Activated naive CD8-positive, alpha-beta T cell (primary cell): ENCODE data around the gene NECAP2.

Experiments
- H3K27ac Mint-ChIP-seq: one replicate; pipeline ENCODE4 v1.8.0; 2021; ENCODE audit warnings: mixed read lengths
- H3K27me3 Mint-ChIP-seq: one replicate; pipeline ENCODE4 v1.8.0; 2021; ENCODE audit warnings: mixed read lengths
- H3K36me3 Mint-ChIP-seq: one replicate; pipeline ENCODE4 v1.8.0; 2021; ENCODE audit warnings: mixed read lengths
- H3K4me1 Mint-ChIP-seq: one replicate; pipeline ENCODE4 v1.8.0; 2021; ENCODE audit warnings: low read depth, mixed read lengths
- H3K4me3 Mint-ChIP-seq: one replicate; pipeline ENCODE4 v1.8.0; 2021; ENCODE audit warnings: mild to moderate bottlenecking, mixed read lengths
- H3K9me3 Mint-ChIP-seq: one replicate; pipeline ENCODE4 v1.8.0; 2021; ENCODE audit warnings: low read depth, mixed read lengths

NECAP2 gene, protein sequence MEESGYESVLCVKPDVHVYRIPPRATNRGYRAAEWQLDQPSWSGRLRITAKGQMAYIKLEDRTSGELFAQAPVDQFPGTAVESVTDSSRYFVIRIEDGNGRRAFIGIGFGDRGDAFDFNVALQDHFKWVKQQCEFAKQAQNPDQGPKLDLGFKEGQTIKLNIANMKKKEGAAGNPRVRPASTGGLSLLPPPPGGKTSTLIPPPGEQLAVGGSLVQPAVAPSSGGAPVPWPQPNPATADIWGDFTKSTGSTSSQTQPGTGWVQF

DNA sequence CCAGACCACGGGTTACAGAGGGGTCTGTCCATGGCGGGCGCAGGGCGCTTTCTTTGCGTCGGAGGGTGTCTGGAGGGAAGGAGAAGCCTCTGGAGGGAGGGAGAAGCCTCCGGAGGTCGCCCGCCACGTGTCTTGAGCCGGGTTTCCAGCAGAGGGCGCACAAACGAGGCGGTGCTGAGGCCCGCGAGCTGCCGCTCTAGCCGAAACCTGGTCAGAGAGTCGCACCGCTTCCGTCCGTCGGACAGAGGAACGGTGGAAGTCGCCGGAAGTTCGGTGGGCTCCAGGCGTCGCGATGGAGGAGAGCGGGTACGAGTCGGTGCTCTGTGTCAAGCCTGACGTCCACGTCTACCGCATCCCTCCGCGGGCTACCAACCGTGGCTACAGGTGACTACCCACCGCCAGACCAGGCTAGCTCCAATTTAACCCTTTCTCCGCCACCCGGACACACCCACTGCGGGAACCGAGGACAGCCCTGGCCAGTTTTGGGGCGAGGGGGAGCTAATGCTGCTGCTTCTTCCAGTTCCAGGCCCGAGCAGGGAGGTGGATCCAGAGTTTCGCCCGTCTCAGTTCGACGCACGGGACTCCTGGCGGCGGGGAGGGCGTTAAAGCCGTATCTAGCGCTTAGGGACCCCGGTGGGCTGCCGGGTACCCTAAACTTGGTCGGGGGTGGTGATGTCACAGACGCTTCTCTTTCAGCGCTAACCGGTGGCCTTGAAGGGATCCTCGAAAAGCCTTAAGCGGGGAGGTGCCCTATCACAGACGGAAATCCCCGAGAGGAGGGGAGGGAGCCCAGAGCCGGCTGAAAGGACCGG, at the start of gene NECAP2:
Gene NECAP2, plus strand, starts transcription at position 255 of the 812 bp plus-strand sequence. Its CDS starts 38 bp downstream, at position 293.
- peaks cover 37% of the 10 kb centered on the region for H3K4me1 Mint-ChIP-seq
- H3K27me3 Mint-ChIP-seq: no peaks in the 10 kb centered on the region
- H3K27ac Mint-ChIP-seq: peak within 1 kb of the TSS; percentile 89
- no peaks in the 10 kb centered on the region for H3K9me3 Mint-ChIP-seq
- peak within 1 kb of the TSS; percentile 94 for H3K4me3 Mint-ChIP-seq
- peaks cover 2% of the 10 kb centered on the region for H3K36me3 Mint-ChIP-seq

- Mint-ChIP-seq H3K4me1 (peaks cover 57% of the 10 kb centered on the region), H3K4me3 (no peak overlapping the region), H3K36me3 (peaks cover 2% of the 10 kb centered on the region), H3K27ac (peak overlapping the region; percentile 90), H3K27me3 (no peaks in the 10 kb centered on the region), H3K9me3 (no peaks in the 10 kb centered on the region)
These were observed 49.1 kb upstream of the NECAP2 start for GRCh38 chr1:16391411-16391810.

DNA sequence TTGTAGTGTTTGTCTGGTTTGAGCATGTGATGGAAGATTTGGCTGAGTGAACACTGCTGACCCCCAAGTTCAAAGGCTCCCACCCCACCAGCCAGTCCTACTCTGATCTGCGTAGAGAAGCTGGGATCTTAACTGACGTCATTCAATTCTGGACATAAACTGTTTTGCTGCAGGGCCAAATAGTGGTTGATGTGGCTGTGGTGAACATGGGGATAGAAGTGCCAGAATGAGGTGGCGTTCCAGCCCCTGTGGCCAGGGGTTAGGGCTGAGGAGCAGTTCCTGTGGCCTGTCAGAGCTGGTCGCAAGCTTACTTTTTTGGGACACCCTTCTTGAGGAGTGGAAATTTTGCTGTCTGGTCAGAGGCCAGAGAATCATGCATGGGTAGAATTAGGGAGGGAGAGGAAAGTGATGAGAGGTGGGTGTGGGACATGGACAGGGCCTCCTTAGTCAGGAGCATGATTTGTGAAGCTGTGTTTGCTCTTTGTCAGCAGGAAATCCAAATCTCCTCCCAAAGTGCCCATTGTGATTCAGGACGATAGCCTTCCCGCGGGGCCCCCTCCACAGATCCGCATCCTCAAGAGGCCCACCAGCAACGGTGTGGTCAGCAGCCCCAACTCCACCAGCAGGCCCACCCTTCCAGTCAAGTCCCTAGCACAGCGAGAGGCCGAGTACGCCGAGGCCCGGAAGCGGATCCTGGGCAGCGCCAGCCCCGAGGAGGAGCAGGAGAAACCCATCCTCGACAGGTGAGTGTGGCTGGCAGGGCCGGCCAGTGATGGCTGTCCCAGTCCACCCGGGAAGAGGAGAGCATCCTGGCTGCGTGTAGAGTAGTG, 47.6 kb upstream of the NECAP2 start:
- Mint-ChIP-seq H3K4me1 (peaks cover 46% of the 10 kb centered on the region), H3K27ac (peak overlapping the region; percentile 90), H3K36me3 (peaks cover 2% of the 10 kb centered on the region), H3K9me3 (no peaks in the 10 kb centered on the region), H3K27me3 (no peaks in the 10 kb centered on the region), H3K4me3 (no peak overlapping the region)

GRCh38 chr1:16393570-16394521, 46.7 kb upstream of the NECAP2 start:
- H3K4me3 Mint-ChIP-seq: no peak overlapping the region
- peak overlapping the region; percentile 22 for H3K27ac Mint-ChIP-seq
- H3K27me3 Mint-ChIP-seq: no peaks in the 10 kb centered on the region
- H3K36me3 Mint-ChIP-seq: peaks cover 2% of the 10 kb centered on the region
- H3K9me3 Mint-ChIP-seq: no peaks in the 10 kb centered on the region
- peaks cover 40% of the 10 kb centered on the region for H3K4me1 Mint-ChIP-seq

GRCh38 chr1:16394977-16395376, 45.5 kb upstream of the NECAP2 start:
- H3K9me3 Mint-ChIP-seq: no peaks in the 10 kb centered on the region
- H3K36me3 Mint-ChIP-seq: peaks cover 2% of the 10 kb centered on the region
- no peak overlapping the region for H3K4me3 Mint-ChIP-seq
- no peaks in the 10 kb centered on the region for H3K27me3 Mint-ChIP-seq
- peaks cover 34% of the 10 kb centered on the region for H3K4me1 Mint-ChIP-seq
- no peak overlapping the region for H3K27ac Mint-ChIP-seq

DNA sequence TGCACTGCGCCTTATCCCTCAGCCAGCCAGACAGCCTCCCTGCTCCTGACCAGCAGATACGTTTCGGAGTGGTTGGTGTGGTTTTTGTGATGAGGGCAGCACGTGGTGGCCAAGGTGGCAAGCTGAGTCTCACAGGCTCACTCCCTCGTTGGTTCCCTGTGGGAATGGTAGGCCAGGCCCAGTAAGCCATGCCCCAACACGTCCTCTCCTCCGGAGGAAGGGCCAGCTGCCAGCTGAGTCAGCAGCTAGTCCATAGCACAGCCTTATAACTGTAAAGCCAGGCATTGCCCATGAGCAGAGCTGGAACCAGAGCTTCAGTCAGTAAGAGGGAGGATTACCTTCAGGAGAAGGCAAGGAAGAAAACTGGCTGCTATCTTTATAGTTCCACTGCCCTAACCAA, 43.9 kb upstream of the NECAP2 start:
- H3K9me3 Mint-ChIP-seq: no peaks in the 10 kb centered on the region
- H3K36me3 Mint-ChIP-seq: no peaks in the 10 kb centered on the region
- H3K4me1 Mint-ChIP-seq: peaks cover 18% of the 10 kb centered on the region
- no peak overlapping the region for H3K4me3 Mint-ChIP-seq
- H3K27me3 Mint-ChIP-seq: no peaks in the 10 kb centered on the region
- peak overlapping the region; percentile 41 for H3K27ac Mint-ChIP-seq

DNA sequence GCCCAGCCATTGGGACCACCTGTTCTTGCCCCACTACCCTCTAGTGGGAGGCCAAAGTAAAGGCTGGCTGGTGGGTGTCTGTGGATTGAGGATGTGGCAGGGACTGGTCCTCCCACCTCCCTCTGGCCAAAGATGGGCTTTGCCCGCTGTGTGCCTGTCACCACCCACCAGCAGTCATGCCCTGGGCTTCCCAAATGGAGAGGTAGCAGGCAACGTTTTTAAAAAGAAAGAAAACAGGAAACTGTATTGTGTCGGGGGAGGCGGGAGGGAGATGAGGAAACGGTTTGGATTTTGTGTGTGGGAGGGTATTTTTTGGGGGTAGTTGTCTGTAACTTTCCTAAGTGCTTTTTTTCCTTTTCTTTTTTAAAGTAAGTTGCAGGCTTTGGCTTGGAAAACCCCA, 43.4 kb upstream of the NECAP2 start:
- H3K36me3 Mint-ChIP-seq: no peaks in the 10 kb centered on the region
- H3K27ac Mint-ChIP-seq: peak overlapping the region; percentile 66
- H3K4me3 Mint-ChIP-seq: no peak overlapping the region

DNA sequence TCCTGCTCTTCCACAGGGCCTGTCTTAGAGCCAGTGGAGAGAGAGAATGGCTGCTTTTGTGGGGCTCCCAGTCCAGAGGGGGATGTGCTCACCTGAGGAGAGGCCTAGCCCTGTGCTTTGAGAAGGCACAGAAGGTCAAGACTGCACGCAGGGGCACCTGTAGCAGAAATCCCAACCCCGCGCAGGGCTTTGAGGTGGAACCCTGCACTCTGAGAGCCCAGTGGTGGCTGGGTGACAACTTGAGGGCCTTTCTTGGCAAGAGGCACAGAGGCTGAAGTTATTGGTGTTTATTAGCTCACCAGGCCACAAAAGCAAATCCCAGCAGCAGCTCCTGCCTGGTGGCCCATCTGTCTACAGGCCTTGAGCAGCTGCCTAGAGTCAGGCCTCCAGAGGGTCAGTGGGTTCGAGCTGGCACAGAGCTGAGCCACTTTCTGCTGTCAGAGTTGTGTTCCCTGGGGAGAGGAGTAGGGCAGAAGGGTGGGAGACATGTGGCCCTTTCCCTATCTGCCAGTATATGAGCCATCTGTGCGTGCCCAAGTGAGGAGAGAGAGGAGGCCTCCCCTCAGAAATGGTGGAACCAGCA, 42.1 kb upstream of the NECAP2 start:
- Mint-ChIP-seq H3K4me1 (peaks cover 5% of the 10 kb centered on the region), H3K36me3 (no peaks in the 10 kb centered on the region), H3K27ac (peak overlapping the region; percentile 34), H3K4me3 (no peak overlapping the region), H3K9me3 (no peaks in the 10 kb centered on the region), H3K27me3 (no peaks in the 10 kb centered on the region)

More for the DNA sequence above, 43.4 kb upstream of the NECAP2 start:
- H3K9me3 Mint-ChIP-seq: no peaks in the 10 kb centered on the region
- peaks cover 14% of the 10 kb centered on the region for H3K4me1 Mint-ChIP-seq
- H3K27me3 Mint-ChIP-seq: no peaks in the 10 kb centered on the region

DNA sequence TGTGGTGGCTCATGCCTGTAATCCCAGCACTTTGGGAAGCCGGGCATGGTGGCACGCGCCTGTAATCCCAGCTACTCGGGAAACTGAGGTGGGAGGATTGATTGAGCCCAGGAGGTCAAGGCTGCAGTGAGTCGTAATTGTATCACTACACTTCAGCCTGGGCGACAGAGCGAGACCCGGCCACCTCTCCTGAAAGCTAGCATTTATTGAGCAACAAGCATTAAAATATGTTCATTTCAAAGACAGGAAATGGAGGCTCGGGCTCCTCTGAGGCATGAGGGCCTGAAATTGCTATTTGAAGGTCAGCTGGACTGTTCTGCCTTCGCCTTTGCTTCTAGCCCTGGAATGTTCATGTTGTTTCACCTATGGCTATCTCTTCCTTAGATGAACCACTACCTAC, 37.8 kb upstream of the NECAP2 start:
- Mint-ChIP-seq H3K27ac (no peak overlapping the region), H3K27me3 (no peaks in the 10 kb centered on the region), H3K4me1 (no peaks in the 10 kb centered on the region), H3K9me3 (no peaks in the 10 kb centered on the region), H3K36me3 (no peaks in the 10 kb centered on the region), H3K4me3 (no peak overlapping the region)

DNA sequence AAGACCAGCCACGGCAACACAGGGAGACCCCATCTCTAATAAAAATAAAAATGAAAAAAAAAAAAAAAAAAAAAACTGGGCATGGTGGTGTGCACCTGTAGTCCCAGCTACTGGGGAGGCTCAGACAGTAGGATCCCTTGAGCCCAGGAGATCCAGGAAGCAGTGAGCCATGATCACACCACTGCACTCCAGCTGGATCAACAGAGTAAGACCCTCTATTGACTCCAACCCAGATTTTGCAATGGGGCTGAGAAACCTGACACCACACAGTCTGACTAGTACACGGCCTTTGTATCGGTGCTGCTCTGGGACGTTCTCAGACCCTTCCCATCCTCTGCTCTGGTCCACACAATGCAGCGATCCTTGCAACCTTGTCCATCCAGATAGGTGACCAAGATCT, 35.1 kb upstream of the NECAP2 start:
- Mint-ChIP-seq H3K4me3 (no peak overlapping the region), H3K27ac (no peak overlapping the region), H3K9me3 (no peaks in the 10 kb centered on the region), H3K4me1 (no peaks in the 10 kb centered on the region), H3K36me3 (no peaks in the 10 kb centered on the region), H3K27me3 (no peaks in the 10 kb centered on the region)

GRCh38 chr1:16406868-16407267, 33.7 kb upstream of the NECAP2 start:
- Mint-ChIP-seq H3K36me3 (no peaks in the 10 kb centered on the region), H3K9me3 (no peaks in the 10 kb centered on the region), H3K4me3 (no peak overlapping the region), H3K4me1 (no peaks in the 10 kb centered on the region), H3K27me3 (no peaks in the 10 kb centered on the region), H3K27ac (peak overlapping the region; percentile 28)

DNA sequence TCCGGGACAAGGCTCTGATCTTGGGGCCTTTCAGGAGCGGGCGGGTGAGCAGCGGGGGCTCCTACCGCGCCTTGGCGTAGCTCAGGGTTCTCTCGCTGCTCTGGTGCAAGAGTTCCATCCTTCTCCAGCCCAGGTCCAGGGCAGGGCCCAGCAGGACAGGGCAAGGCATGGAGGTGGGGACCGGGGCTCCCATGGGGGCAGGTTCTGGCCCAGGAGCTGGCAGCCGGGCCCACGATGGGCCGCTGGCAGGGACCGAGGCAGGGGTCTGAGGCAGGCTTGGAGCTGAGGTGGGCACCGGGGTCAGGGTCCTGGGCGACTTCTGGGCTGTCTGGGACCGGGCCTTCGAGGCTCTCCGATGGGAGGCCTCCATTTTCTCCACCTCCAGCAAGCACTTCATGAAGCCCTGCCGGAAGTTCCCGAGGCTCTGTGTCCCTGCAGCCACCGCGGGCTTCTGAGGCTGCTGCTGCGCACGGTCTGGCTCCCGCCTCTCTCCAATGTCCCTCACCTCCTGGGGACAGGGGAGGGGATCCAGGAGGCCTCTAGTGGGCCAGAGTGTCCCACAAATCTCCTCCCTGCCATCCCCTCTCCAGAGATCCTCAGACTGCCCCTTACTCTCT, 30.9 kb upstream of the NECAP2 start:
- H3K27ac Mint-ChIP-seq: no peak overlapping the region
- no peaks in the 10 kb centered on the region for H3K36me3 Mint-ChIP-seq
- H3K27me3 Mint-ChIP-seq: no peaks in the 10 kb centered on the region
- no peaks in the 10 kb centered on the region for H3K4me1 Mint-ChIP-seq
- no peak overlapping the region for H3K4me3 Mint-ChIP-seq
- H3K9me3 Mint-ChIP-seq: no peaks in the 10 kb centered on the region

DNA sequence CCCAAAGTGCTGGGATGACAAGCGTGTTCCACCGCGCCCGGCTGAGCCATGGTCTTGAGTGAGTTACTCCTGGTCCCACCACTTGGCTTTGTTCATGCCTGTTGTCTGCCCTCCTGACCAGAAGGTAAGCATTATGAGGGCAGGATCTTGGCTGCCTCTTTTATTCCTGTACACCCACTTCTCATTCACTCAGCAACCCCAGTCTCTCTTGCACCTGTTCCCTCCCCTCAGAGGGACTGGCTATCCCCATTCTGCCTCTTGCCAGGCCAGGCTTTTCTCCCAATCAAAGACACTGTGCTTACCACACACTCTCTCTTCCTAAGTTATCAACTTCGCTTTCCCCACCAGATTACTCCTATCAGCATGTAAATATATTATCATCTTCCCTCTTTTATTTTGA, 29.7 kb upstream of the NECAP2 start:
- Mint-ChIP-seq H3K4me1 (no peaks in the 10 kb centered on the region), H3K36me3 (no peaks in the 10 kb centered on the region), H3K27me3 (no peaks in the 10 kb centered on the region), H3K4me3 (no peak overlapping the region), H3K27ac (no peak overlapping the region), H3K9me3 (no peaks in the 10 kb centered on the region)
